Measurements from ENCODE around the gene ZEB2. TPM values are rescaled to one million over a fixed set of nuclear protein-coding genes. Genes with fewer than 3 reads are reported as not detected.

The ZEB2 gene
- total and polyA plus RNA-seq, 2 donors from 2014 or later: 8.3 to 136 TPM

GRCh38 chr2:144504218-144504641 lies 15.7 kb downstream of the ZEB2 start:
- H3K4me1 ChIP-seq (ENCODE audit: control insufficient read depth in 2 of 3, insufficient read depth in 2 of 3, low read depth in 1 of 3, low read length in 3 of 3): peaks cover 2 to 18% (median 12%) of the 10 kb centered on the region in 3 donors
- no peaks in the 10 kb centered on the region for H3K9me3 ChIP-seq (ENCODE audit: control insufficient read depth in 2 of 3, insufficient read depth in 1 of 3, low read length in 3 of 3)
- no peak for FAIRE-seq
- no peak for TF ChIP-seq CTCF (IDR thresholded peaks at IDR 0.05; ENCODE audit: borderline replicate concordance, extremely low read depth, insufficient read depth)
- intact Hi-C loops (cut with DNase I): no loop called here
- no peaks in the 10 kb centered on the region for H3K27me3 ChIP-seq (ENCODE audit: control insufficient read depth, insufficient read depth, low read length)
- peak overlapping the region in 1 of 3 donors; percentile 7 for H3K9ac ChIP-seq (ENCODE audit: low read length in 3 of 3)
- H3K36me3 ChIP-seq (ENCODE audit: control insufficient read depth in 2 of 3, insufficient read depth in 3 of 3, low read length in 3 of 3): no peaks in the 10 kb centered on the region
- DNase-seq: peak in 2 of 5 donors; percentile 60 to 64
- H3K4me3 ChIP-seq (ENCODE audit: low read length in 3 of 3): peak overlapping the region in 2 of 3 donors; percentile 13 to 15
- H3K27ac ChIP-seq (ENCODE audit: low read depth in 2 of 2, low read length in 2 of 2): peak overlapping the region; percentile 35 to 72

GRCh38 chr2:144503242-144503641 lies 16.7 kb downstream of the ZEB2 start:
- no peak for FAIRE-seq
- Histone ChIP-seq H3K9me3 (ENCODE audit: control insufficient read depth in 2 of 3, insufficient read depth in 1 of 3, low read length in 3 of 3) (no peaks in the 10 kb centered on the region), H3K27me3 (ENCODE audit: control insufficient read depth, insufficient read depth, low read length) (no peaks in the 10 kb centered on the region), H3K4me3 (ENCODE audit: low read length in 3 of 3) (no peak overlapping the region), H3K27ac (ENCODE audit: low read depth in 2 of 2, low read length in 2 of 2) (no peak overlapping the region), H3K4me1 (ENCODE audit: control insufficient read depth in 2 of 3, insufficient read depth in 2 of 3, low read depth in 1 of 3, low read length in 3 of 3) (peaks cover 2 to 18% (median 11%) of the 10 kb centered on the region in 3 donors), H3K9ac (ENCODE audit: low read length in 3 of 3) (no peak overlapping the region), H3K36me3 (ENCODE audit: control insufficient read depth in 2 of 3, insufficient read depth in 3 of 3, low read length in 3 of 3) (no peaks in the 10 kb centered on the region)
- no peak for DNase-seq
- TF ChIP-seq CTCF (IDR thresholded peaks at IDR 0.05; ENCODE audit: borderline replicate concordance, extremely low read depth, insufficient read depth): no peak
- intact Hi-C loops (cut with DNase I): no loop called here

- Histone ChIP-seq H3K4me3 (ENCODE audit: low read length in 3 of 3) (no peak overlapping the region), H3K4me1 (ENCODE audit: control insufficient read depth in 2 of 3, insufficient read depth in 2 of 3, low read depth in 1 of 3, low read length in 3 of 3) (peaks cover 2 to 18% (median 10%) of the 10 kb centered on the region in 3 donors), H3K9ac (ENCODE audit: low read length in 3 of 3) (no peak overlapping the region), H3K36me3 (ENCODE audit: control insufficient read depth in 2 of 3, insufficient read depth in 3 of 3, low read length in 3 of 3) (no peaks in the 10 kb centered on the region), H3K27ac (ENCODE audit: low read depth in 2 of 2, low read length in 2 of 2) (no peak overlapping the region), H3K27me3 (ENCODE audit: control insufficient read depth, insufficient read depth, low read length) (no peaks in the 10 kb centered on the region), H3K9me3 (ENCODE audit: control insufficient read depth in 2 of 3, insufficient read depth in 1 of 3, low read length in 3 of 3) (no peaks in the 10 kb centered on the region)
- no peak for TF ChIP-seq CTCF (IDR thresholded peaks at IDR 0.05; ENCODE audit: borderline replicate concordance, extremely low read depth, insufficient read depth)
- DNase-seq (no peak), FAIRE-seq (no peak)
- intact Hi-C loops (cut with DNase I): no loop called here
Measured at GRCh38 chr2:144502369-144502768, 17.6 kb downstream of the ZEB2 start.

GRCh38 chr2:144501627-144502026 lies 18.3 kb downstream of the ZEB2 start:
- Histone ChIP-seq H3K36me3 (ENCODE audit: control insufficient read depth in 2 of 3, insufficient read depth in 3 of 3, low read length in 3 of 3) (no peaks in the 10 kb centered on the region), H3K4me3 (ENCODE audit: low read length in 3 of 3) (no peak overlapping the region), H3K9me3 (ENCODE audit: control insufficient read depth in 2 of 3, insufficient read depth in 1 of 3, low read length in 3 of 3) (no peaks in the 10 kb centered on the region), H3K9ac (ENCODE audit: low read length in 3 of 3) (no peak overlapping the region), H3K4me1 (ENCODE audit: control insufficient read depth in 2 of 3, insufficient read depth in 2 of 3, low read depth in 1 of 3, low read length in 3 of 3) (peaks cover 2 to 18% (median 13%) of the 10 kb centered on the region in 3 donors), H3K27me3 (ENCODE audit: control insufficient read depth, insufficient read depth, low read length) (no peaks in the 10 kb centered on the region), H3K27ac (ENCODE audit: low read depth in 2 of 2, low read length in 2 of 2) (no peak overlapping the region)
- TF ChIP-seq CTCF (IDR thresholded peaks at IDR 0.05; ENCODE audit: borderline replicate concordance, extremely low read depth, insufficient read depth): no peak
- DNase-seq (no peak), FAIRE-seq (no peak)
- intact Hi-C loops (cut with DNase I): no loop called here

Data from kidney (tissue), 14 donors.